OCI-LY7 (cell line): ENCODE results near the gene CARD11. TPM values are rescaled to one million over a fixed set of nuclear protein-coding genes. Genes with fewer than 3 reads are reported as not detected.

Experiments
- BruUV-seq: library from RNA; stranded (reverse); fragments of 400-500 nt; replicated peaks from 2 replicates; lab custom pipeline; 2021; lab: Mats Ljungman, UMichigan
- CTCF ChIA-PET: fragments of 300-600 bp; sonication (Branson Sonifier 250); formaldehyde crosslinking; loops from one replicate; lab custom pipeline; 2022; ENCODE audit warnings: antibody characterized with exemption; ENCODE audit not compliant: unreplicated experiment; lab: Charles Lee
- POLR2A ChIA-PET: fragments of 300-600 bp; sonication (Branson Sonifier 250); formaldehyde crosslinking; loops from one replicate; lab custom pipeline; 2022; ENCODE audit warnings: antibody characterized with exemption; lab: Charles Lee
- DNase-seq: peaks from one replicate; pipeline ENCODE4 v3.0.0-alpha.2; 2015; ENCODE audit warnings: low spot score
- H2AFZ ChIP-seq: fragments of 200-600 bp; sonication (generic), shearing (Covaris generic); 2 replicates; pipeline ENCODE4 v1.6.1; 2014; ENCODE audit warnings: mild to moderate bottlenecking, antibody characterized with exemption, low read length, moderate library complexity
- H3K27ac ChIP-seq: fragments of 200-600 bp; sonication (generic); 2 replicates; pipeline ENCODE4 v1.5.1; 2014; ENCODE audit warnings: mixed run types, low read depth, mild to moderate bottlenecking, moderate library complexity, low read length, inconsistent platforms; ENCODE audit not compliant: poor library complexity, severe bottlenecking
- H3K36me3 ChIP-seq: fragments of 200-600 bp; sonication (generic); 2 replicates; pipeline ENCODE4 v1.6.1; 2014; ENCODE audit warnings: mild to moderate bottlenecking, antibody characterized with exemption, low read length, moderate library complexity, mixed read lengths; ENCODE audit not compliant: insufficient read depth
- H3K4me1 ChIP-seq: fragments of 200-600 bp; sonication (generic); 2 replicates; pipeline ENCODE4 v1.5.1; 2014; ENCODE audit warnings: mild to moderate bottlenecking, low read length; ENCODE audit not compliant: insufficient read depth, poor library complexity, severe bottlenecking
- H3K4me2 ChIP-seq: fragments of 200-600 bp; sonication (generic); 2 replicates; pipeline ENCODE4 v1.6.1; 2014; ENCODE audit warnings: mild to moderate bottlenecking, low read length
- H3K4me3 ChIP-seq: fragments of 200-600 bp; sonication (generic); 2 replicates; pipeline ENCODE4 v1.5.1; 2014; ENCODE audit warnings: mild to moderate bottlenecking, low read depth, low read length; ENCODE audit not compliant: poor library complexity, severe bottlenecking
- H3K79me2 ChIP-seq: fragments of 200-600 bp; sonication (generic); 2 replicates; pipeline ENCODE4 v1.6.1; 2016; ENCODE audit warnings: low read depth, mild to moderate bottlenecking, low read length, moderate library complexity, mixed read lengths; ENCODE audit not compliant: insufficient read depth
- H3K9me2 ChIP-seq: fragments of 200-600 bp; sonication (generic); 2 replicates; pipeline ENCODE4 v1.6.1; 2016; ENCODE audit warnings: mild to moderate bottlenecking, low read length, mixed read lengths; ENCODE audit not compliant: insufficient read depth
- H3K9me3 ChIP-seq: fragments of 200-600 bp; sonication (generic); 2 replicates; pipeline ENCODE4 v1.6.1; 2014; ENCODE audit warnings: mild to moderate bottlenecking, mixed run types, low read length, mixed read lengths
- H4K20me1 ChIP-seq: fragments of 200-600 bp; sonication (generic); 2 replicates; pipeline ENCODE4 v1.6.1; 2014; ENCODE audit warnings: mild to moderate bottlenecking, antibody characterized with exemption, low read length, moderate library complexity, mixed read lengths; ENCODE audit not compliant: insufficient read depth
- CTCF ChIP-seq: fragments of 200-600 bp; sonication (generic); conservative IDR thresholded peaks from 2 replicates; pipeline ENCODE4 v1.5.1; 2014; ENCODE audit warnings: mild to moderate bottlenecking, antibody characterized with exemption, low read length, moderate library complexity, mixed read lengths
- EZH2phosphoT487 ChIP-seq: fragments of 200-600 bp; sonication (generic); IDR thresholded peaks from 2 replicates; pipeline ENCODE4 v1.6.1; 2018; ENCODE audit warnings: low read depth, borderline replicate concordance, mild to moderate bottlenecking, mixed run types, antibody characterized with exemption, low read length, moderate library complexity, mixed read lengths
- intact Hi-C: fragments of 100-400 bp; cut with micrococcal nuclease; formaldehyde crosslinking; loops from one replicate; pipeline ENCODE4 v1.10.0; 2022; ENCODE audit not compliant: unreplicated experiment
- total RNA-seq, 2 experiments: library from RNA; depleted of rRNA in 1 of 2; stranded (reverse); fragments of >200 nt in 1 of 2; shearing (Covaris generic) in 1 of 2; gene quantifications; 2 replicates each; pipeline ENCODE4 v1.2.3, GENCODE V29; 2014 to 2022

The CARD11 gene
- total RNA-seq, 2 experiments from 2014 or later: 33.8 to 63.5 TPM

GRCh38 chr7:3076700-3077099 is 33.0 kb upstream of the CARD11 start:
- Histone ChIP-seq H3K9me2 (no peaks in the 10 kb centered on the region), H3K4me1 (no peaks in the 10 kb centered on the region), H3K9me3 (peaks cover 11% of the 10 kb centered on the region; the same call in 1 of the 2 replicates), H4K20me1 (no peaks in the 10 kb centered on the region), H3K36me3 (no peaks in the 10 kb centered on the region), H3K79me2 (no peaks in the 10 kb centered on the region), H3K4me3 (no peak overlapping the region), H3K27ac (no peak overlapping the region), H3K4me2 (no peak overlapping the region), H2AFZ (no peak overlapping the region)
- intact Hi-C loops: no loop called here
- ChIA-PET POLR2A (no interaction called here), CTCF (no interaction called here)
- no peak for DNase-seq
- BruUV-seq: no TSS peak
- no peak for TF ChIP-seq CTCF
- TF ChIP-seq EZH2phosphoT487: no peak

GRCh38 chr7:3076163-3076562 is 32.5 kb upstream of the CARD11 start:
- Histone ChIP-seq H3K4me2 (no peak overlapping the region), H3K9me2 (no peaks in the 10 kb centered on the region), H3K79me2 (no peaks in the 10 kb centered on the region), H3K9me3 (peaks cover 11% of the 10 kb centered on the region; the same call in 1 of the 2 replicates), H2AFZ (no peak overlapping the region), H4K20me1 (no peaks in the 10 kb centered on the region), H3K36me3 (no peaks in the 10 kb centered on the region), H3K27ac (no peak overlapping the region), H3K4me1 (no peaks in the 10 kb centered on the region), H3K4me3 (no peak overlapping the region)
- intact Hi-C loops: no loop called here
- ChIA-PET POLR2A (interaction anchor here (0.7 kb wide), 1 partner anchor 16 kb away, joined by 3 read pairs; no protein-coding TSS in a partner anchor), CTCF (no interaction called here)
- TF ChIP-seq CTCF (no peak), EZH2phosphoT487 (no peak)
- no TSS peak for BruUV-seq
- no peak for DNase-seq

- no peak for TF ChIP-seq CTCF
- TF ChIP-seq EZH2phosphoT487: no peak
- no peak overlapping the region for H3K27ac ChIP-seq
- H3K4me3 ChIP-seq: no peak overlapping the region
- CTCF ChIA-PET: no interaction called here
- no peak overlapping the region for H3K4me2 ChIP-seq
- POLR2A ChIA-PET: no interaction called here
- H4K20me1 ChIP-seq: no peaks in the 10 kb centered on the region
- peaks cover 11% of the 10 kb centered on the region; the same call in 1 of the 2 replicates for H3K9me3 ChIP-seq
- H2AFZ ChIP-seq: no peak overlapping the region
- no peaks in the 10 kb centered on the region for H3K36me3 ChIP-seq
- no TSS peak for BruUV-seq
- H3K4me1 ChIP-seq: no peaks in the 10 kb centered on the region
- intact Hi-C loops: no loop called here
- no peaks in the 10 kb centered on the region for H3K9me2 ChIP-seq
- no peaks in the 10 kb centered on the region for H3K79me2 ChIP-seq
- DNase-seq: no peak
Observed at GRCh38 chr7:3075441-3075840, 31.8 kb upstream of the CARD11 start.
